Measurements from ENCODE around the gene AGBL1. TPM values are rescaled to one million over a fixed set of nuclear protein-coding genes. Genes with fewer than 3 reads are reported as not detected.

The AGBL1 gene
- total RNA-seq, 1 donor from 2014 or later = not detected

DNA sequence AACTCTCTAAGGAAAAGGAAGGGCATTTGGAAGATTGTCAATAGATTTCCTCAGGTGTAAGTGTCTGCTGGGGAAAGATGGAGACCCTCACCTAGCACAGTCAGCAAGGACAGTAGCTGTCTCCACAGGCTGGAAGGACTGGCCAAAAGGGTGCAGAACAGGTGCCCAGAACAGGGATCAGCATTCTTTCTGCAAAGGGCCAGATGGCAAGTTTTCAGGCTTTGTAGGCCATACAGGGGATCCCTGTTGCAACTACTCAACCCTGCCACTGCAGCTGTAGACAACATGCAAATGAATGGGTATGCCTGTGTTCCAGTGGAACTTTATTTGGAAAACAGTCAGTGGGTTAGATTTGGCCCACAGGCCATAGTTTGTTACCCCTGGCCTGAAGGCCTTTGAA, 8.1 kb downstream of the AGBL1 start:
- no peak for FAIRE-seq
- Mint-ChIP-seq H3K27me3 (ENCODE audit: low read depth, unreplicated experiment) (peaks cover 7% of the 10 kb centered on the region), H3K36me3 (ENCODE audit: low read depth, unreplicated experiment) (no peaks in the 10 kb centered on the region), H3K27ac (ENCODE audit: unreplicated experiment) (no peak overlapping the region), H3K9me3 (ENCODE audit: unreplicated experiment) (no peaks in the 10 kb centered on the region), H3K4me3 (ENCODE audit: unreplicated experiment) (no peak overlapping the region), H3K4me1 (ENCODE audit: low read depth, unreplicated experiment) (peaks cover under 1% of the 10 kb centered on the region)
- Histone ChIP-seq H3K27ac (ENCODE audit: low read depth, low read length) (no peak overlapping the region), H3K9me3 (ENCODE audit: insufficient read depth, low read depth, low read length) (no peaks in the 10 kb centered on the region), H3K36me3 (ENCODE audit: insufficient read depth, low read length) (no peaks in the 10 kb centered on the region), H3K9ac (ENCODE audit: low read length) (no peak overlapping the region), H3K79me2 (ENCODE audit: insufficient read depth, low read length) (no peaks in the 10 kb centered on the region), H3K4me2 (ENCODE audit: low read length) (no peak overlapping the region), H2AFZ (ENCODE audit: low read depth, low read length) (no peak overlapping the region), H4K20me1 (ENCODE audit: insufficient read depth, low read length) (no peaks in the 10 kb centered on the region), H3K27me3 (ENCODE audit: insufficient read depth, low read length) (no peaks in the 10 kb centered on the region), H3K4me1 (ENCODE audit: insufficient read depth, low read length) (no peaks in the 10 kb centered on the region), H3K4me3 (ENCODE audit: insufficient read depth, low read depth, low read length) (no peak overlapping the region)
- no peak for DNase-seq (ENCODE audit: low read depth)
- TF ChIP-seq EZH2 (IDR thresholded peaks at IDR 0.05; ENCODE audit: insufficient read depth, low read length) = no peak
- TF ChIP-seq, protein P1, sequence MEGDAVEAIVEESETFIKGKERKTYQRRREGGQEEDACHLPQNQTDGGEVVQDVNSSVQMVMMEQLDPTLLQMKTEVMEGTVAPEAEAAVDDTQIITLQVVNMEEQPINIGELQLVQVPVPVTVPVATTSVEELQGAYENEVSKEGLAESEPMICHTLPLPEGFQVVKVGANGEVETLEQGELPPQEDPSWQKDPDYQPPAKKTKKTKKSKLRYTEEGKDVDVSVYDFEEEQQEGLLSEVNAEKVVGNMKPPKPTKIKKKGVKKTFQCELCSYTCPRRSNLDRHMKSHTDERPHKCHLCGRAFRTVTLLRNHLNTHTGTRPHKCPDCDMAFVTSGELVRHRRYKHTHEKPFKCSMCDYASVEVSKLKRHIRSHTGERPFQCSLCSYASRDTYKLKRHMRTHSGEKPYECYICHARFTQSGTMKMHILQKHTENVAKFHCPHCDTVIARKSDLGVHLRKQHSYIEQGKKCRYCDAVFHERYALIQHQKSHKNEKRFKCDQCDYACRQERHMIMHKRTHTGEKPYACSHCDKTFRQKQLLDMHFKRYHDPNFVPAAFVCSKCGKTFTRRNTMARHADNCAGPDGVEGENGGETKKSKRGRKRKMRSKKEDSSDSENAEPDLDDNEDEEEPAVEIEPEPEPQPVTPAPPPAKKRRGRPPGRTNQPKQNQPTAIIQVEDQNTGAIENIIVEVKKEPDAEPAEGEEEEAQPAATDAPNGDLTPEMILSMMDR (IDR thresholded peaks at IDR 0.05; ENCODE audit: insufficient read depth, low read depth, low read length) = no peak

DNA sequence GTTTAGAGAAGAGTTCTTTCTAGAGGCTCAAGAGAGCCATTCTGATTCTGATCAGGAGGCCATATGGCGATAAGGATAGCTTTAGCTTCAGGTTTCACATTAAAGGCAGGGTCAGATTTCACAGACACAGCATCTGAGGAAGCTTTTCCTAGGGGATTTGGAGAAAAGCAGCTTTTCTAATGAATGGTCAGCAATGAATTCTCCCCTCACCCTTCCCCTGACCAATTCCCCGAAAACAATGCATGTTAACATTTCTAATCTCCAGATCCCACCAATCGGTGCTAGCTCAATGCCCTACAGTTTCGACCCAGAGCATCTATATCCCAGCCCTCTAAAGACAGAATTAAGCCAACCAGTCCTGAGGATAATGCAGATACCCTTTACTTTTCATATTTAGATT, 9.8 kb downstream of the AGBL1 start:
- no peaks in the 10 kb centered on the region for H3K4me1 Mint-ChIP-seq (ENCODE audit: low read depth, unreplicated experiment)
- no peaks in the 10 kb centered on the region for H3K9me3 ChIP-seq (ENCODE audit: insufficient read depth, low read depth, low read length)
- H3K4me3 ChIP-seq (ENCODE audit: insufficient read depth, low read depth, low read length) = no peak overlapping the region

DNA sequence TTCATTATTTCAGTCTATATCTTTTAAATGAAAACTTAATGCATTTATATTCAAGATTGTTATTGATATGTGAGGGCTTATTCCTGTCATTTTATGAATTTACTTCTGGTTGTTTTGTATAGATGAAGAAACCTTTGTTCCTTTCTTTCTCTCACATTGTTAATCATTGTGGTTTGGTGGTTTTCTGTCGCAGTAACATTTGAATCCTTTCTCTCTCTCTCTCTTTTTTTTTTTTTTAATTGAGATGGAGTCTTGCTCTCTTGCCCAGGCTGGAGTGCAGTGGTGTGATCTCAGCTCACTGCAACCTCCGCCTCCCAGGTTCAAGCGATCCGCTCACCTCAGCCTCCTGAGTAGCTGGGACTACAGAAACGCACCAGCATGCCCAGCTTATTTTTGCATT, 22.1 kb downstream of the AGBL1 start:
- Histone ChIP-seq H3K27me3 (ENCODE audit: insufficient read depth, low read length) (no peaks in the 10 kb centered on the region), H3K79me2 (ENCODE audit: insufficient read depth, low read length) (no peaks in the 10 kb centered on the region), H3K9ac (ENCODE audit: low read length) (no peak overlapping the region), H2AFZ (ENCODE audit: low read depth, low read length) (no peak overlapping the region), H3K4me3 (ENCODE audit: insufficient read depth, low read depth, low read length) (no peak overlapping the region), H3K4me1 (ENCODE audit: insufficient read depth, low read length) (no peaks in the 10 kb centered on the region), H3K4me2 (ENCODE audit: low read length) (no peak overlapping the region), H3K36me3 (ENCODE audit: insufficient read depth, low read length) (no peaks in the 10 kb centered on the region), H4K20me1 (ENCODE audit: insufficient read depth, low read length) (no peaks in the 10 kb centered on the region), H3K9me3 (ENCODE audit: insufficient read depth, low read depth, low read length) (no peaks in the 10 kb centered on the region), H3K27ac (ENCODE audit: low read depth, low read length) (no peak overlapping the region)
- H3K4me3 Mint-ChIP-seq (ENCODE audit: unreplicated experiment) = no peak overlapping the region
- peaks cover 4% of the 10 kb centered on the region for H3K9me3 Mint-ChIP-seq (ENCODE audit: unreplicated experiment)
- FAIRE-seq (no peak), DNase-seq (ENCODE audit: low read depth) (no peak)
- no peaks in the 10 kb centered on the region for H3K36me3 Mint-ChIP-seq (ENCODE audit: low read depth, unreplicated experiment)
- peaks cover 3% of the 10 kb centered on the region for H3K4me1 Mint-ChIP-seq (ENCODE audit: low read depth, unreplicated experiment)
- no peak overlapping the region for H3K27ac Mint-ChIP-seq (ENCODE audit: unreplicated experiment)
- no peak for TF ChIP-seq EZH2 (IDR thresholded peaks at IDR 0.05; ENCODE audit: insufficient read depth, low read length)
- TF ChIP-seq, protein P1 (IDR thresholded peaks at IDR 0.05; ENCODE audit: insufficient read depth, low read depth, low read length) = no peak
- peaks cover 4% of the 10 kb centered on the region for H3K27me3 Mint-ChIP-seq (ENCODE audit: low read depth, unreplicated experiment)

More for the DNA sequence above, 9.8 kb downstream of the AGBL1 start:
- no peaks in the 10 kb centered on the region for H3K27me3 ChIP-seq (ENCODE audit: insufficient read depth, low read length)
- no peak overlapping the region for H2AFZ ChIP-seq (ENCODE audit: low read depth, low read length)
- H3K27ac Mint-ChIP-seq (ENCODE audit: unreplicated experiment) = no peak overlapping the region
- H3K4me2 ChIP-seq (ENCODE audit: low read length) = no peak overlapping the region
- no peaks in the 10 kb centered on the region for H4K20me1 ChIP-seq (ENCODE audit: insufficient read depth, low read length)
- FAIRE-seq (no peak), DNase-seq (ENCODE audit: low read depth) (no peak)
- no peak overlapping the region for H3K4me3 Mint-ChIP-seq (ENCODE audit: unreplicated experiment)
- H3K4me1 ChIP-seq (ENCODE audit: insufficient read depth, low read length) = no peaks in the 10 kb centered on the region
- peaks cover 7% of the 10 kb centered on the region for H3K27me3 Mint-ChIP-seq (ENCODE audit: low read depth, unreplicated experiment)
- no peaks in the 10 kb centered on the region for H3K36me3 Mint-ChIP-seq (ENCODE audit: low read depth, unreplicated experiment)
- TF ChIP-seq, protein P1 (IDR thresholded peaks at IDR 0.05; ENCODE audit: insufficient read depth, low read depth, low read length) = no peak
- H3K79me2 ChIP-seq (ENCODE audit: insufficient read depth, low read length) = no peaks in the 10 kb centered on the region
- no peak overlapping the region for H3K9ac ChIP-seq (ENCODE audit: low read length)
- H3K27ac ChIP-seq (ENCODE audit: low read depth, low read length) = no peak overlapping the region
- H3K9me3 Mint-ChIP-seq (ENCODE audit: unreplicated experiment) = no peaks in the 10 kb centered on the region
- H3K36me3 ChIP-seq (ENCODE audit: insufficient read depth, low read length) = no peaks in the 10 kb centered on the region
